ENCODE measurements around the gene NUDC. TPM values are rescaled to one million over a fixed set of nuclear protein-coding genes. Genes with fewer than 3 reads are reported as not detected.

The NUDC gene
- total and polyA plus RNA-seq, 9 of the 15 experiments (the other 6 are each of a cell fraction or from before 2014, with no cell fraction given), result 9.8 to 234 (median 149) TPM

GRCh38 chr1:26913754-26914619 is 7.6 kb upstream of the NUDC start, which contains the start of gene NR0B2 (continued):
- TF ChIP-seq PTBP1 (IDR thresholded peaks at IDR 0.05; ENCODE audit: low read depth, low read length) (no peak), C11orf30 (IDR thresholded peaks at IDR 0.05; ENCODE audit: low read depth) (no peak), ZBTB7A (IDR thresholded peaks at IDR 0.05; ENCODE audit: borderline replicate concordance, control insufficient read depth, low read depth, low read length) (peak; percentile 65; the same call in 1 of the 2 replicates), CBX8 (IDR thresholded peaks at IDR 0.05; ENCODE audit: borderline replicate concordance, extremely low read depth, low read depth, low read length, poor library complexity, severe bottlenecking) (no peak), SIX5 (IDR thresholded peaks at IDR 0.05; ENCODE audit: borderline replicate concordance in 1 of 2, insufficient read depth in 1 of 2, low read depth in 1 of 2, low read length in 2 of 2) (no peak), ZNF57 (CRISPR knock-in tag; IDR thresholded peaks at IDR 0.05) (no peak), ZNF263 (CRISPR knock-in tag; IDR thresholded peaks at IDR 0.05; ENCODE audit: borderline replicate concordance) (no peak), ASH1L (IDR thresholded peaks at IDR 0.05; ENCODE audit: borderline replicate concordance, low read depth, partially characterized antibody) (no peak), THAP7 (CRISPR knock-in tag; IDR thresholded peaks at IDR 0.05) (no peak), FUS (optimal IDR thresholded peaks at IDR 0.05; ENCODE audit: low read depth, low read length) (no peak), MIER1 (IDR thresholded peaks at IDR 0.05; ENCODE audit: low read depth) (no peak), SETDB1 (IDR thresholded peaks at IDR 0.05; ENCODE audit: low read length) (no peak), ZNF175 (CRISPR knock-in tag; IDR thresholded peaks at IDR 0.05; ENCODE audit: low read depth) (no peak), RBM22 (IDR thresholded peaks at IDR 0.05; ENCODE audit: low read depth, low read length, poor library complexity, severe bottlenecking) (no peak), STAT5A (IDR thresholded peaks at IDR 0.05; ENCODE audit: borderline replicate concordance, low read length) (no peak), ZNF766 (CRISPR knock-in tag; conservative IDR thresholded peaks at IDR 0.05) (peak; percentile 72; the same call in 1 of the 2 replicates), TAL1 (IDR thresholded peaks at IDR 0.05) (peak; percentile 28; the same call in 1 of the 2 replicates)
- TF ChIP-seq, protein P1, sequence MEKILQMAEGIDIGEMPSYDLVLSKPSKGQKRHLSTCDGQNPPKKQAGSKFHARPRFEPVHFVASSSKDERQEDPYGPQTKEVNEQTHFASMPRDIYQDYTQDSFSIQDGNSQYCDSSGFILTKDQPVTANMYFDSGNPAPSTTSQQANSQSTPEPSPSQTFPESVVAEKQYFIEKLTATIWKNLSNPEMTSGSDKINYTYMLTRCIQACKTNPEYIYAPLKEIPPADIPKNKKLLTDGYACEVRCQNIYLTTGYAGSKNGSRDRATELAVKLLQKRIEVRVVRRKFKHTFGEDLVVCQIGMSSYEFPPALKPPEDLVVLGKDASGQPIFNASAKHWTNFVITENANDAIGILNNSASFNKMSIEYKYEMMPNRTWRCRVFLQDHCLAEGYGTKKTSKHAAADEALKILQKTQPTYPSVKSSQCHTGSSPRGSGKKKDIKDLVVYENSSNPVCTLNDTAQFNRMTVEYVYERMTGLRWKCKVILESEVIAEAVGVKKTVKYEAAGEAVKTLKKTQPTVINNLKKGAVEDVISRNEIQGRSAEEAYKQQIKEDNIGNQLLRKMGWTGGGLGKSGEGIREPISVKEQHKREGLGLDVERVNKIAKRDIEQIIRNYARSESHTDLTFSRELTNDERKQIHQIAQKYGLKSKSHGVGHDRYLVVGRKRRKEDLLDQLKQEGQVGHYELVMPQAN (IDR thresholded peaks at IDR 0.05; ENCODE audit: borderline replicate concordance), result no peak
- TF ChIP-seq, protein P2, sequence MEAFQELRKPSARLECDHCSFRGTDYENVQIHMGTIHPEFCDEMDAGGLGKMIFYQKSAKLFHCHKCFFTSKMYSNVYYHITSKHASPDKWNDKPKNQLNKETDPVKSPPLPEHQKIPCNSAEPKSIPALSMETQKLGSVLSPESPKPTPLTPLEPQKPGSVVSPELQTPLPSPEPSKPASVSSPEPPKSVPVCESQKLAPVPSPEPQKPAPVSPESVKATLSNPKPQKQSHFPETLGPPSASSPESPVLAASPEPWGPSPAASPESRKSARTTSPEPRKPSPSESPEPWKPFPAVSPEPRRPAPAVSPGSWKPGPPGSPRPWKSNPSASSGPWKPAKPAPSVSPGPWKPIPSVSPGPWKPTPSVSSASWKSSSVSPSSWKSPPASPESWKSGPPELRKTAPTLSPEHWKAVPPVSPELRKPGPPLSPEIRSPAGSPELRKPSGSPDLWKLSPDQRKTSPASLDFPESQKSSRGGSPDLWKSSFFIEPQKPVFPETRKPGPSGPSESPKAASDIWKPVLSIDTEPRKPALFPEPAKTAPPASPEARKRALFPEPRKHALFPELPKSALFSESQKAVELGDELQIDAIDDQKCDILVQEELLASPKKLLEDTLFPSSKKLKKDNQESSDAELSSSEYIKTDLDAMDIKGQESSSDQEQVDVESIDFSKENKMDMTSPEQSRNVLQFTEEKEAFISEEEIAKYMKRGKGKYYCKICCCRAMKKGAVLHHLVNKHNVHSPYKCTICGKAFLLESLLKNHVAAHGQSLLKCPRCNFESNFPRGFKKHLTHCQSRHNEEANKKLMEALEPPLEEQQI (IDR thresholded peaks at IDR 0.05), result no peak
- TF ChIP-seq, protein P3, sequence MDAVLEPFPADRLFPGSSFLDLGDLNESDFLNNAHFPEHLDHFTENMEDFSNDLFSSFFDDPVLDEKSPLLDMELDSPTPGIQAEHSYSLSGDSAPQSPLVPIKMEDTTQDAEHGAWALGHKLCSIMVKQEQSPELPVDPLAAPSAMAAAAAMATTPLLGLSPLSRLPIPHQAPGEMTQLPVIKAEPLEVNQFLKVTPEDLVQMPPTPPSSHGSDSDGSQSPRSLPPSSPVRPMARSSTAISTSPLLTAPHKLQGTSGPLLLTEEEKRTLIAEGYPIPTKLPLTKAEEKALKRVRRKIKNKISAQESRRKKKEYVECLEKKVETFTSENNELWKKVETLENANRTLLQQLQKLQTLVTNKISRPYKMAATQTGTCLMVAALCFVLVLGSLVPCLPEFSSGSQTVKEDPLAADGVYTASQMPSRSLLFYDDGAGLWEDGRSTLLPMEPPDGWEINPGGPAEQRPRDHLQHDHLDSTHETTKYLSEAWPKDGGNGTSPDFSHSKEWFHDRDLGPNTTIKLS (IDR thresholded peaks at IDR 0.05; ENCODE audit: borderline replicate concordance, low read depth), result peak; percentile 60; the same call in 1 of the 2 replicates
